ENCODE measurements around the gene DBP. TPM values are rescaled to one million over a fixed set of nuclear protein-coding genes. Genes with fewer than 3 reads are reported as not detected.
"Not testable (repeated sequence)": the region's sequence is repeated elsewhere in the genome, so short reads cannot be mapped to it uniquely, and the experiment has no call there.

The DBP gene
- total and polyA plus RNA-seq, 12 donors: 11.5 to 80.6 (median 53.6) TPM

DNA sequence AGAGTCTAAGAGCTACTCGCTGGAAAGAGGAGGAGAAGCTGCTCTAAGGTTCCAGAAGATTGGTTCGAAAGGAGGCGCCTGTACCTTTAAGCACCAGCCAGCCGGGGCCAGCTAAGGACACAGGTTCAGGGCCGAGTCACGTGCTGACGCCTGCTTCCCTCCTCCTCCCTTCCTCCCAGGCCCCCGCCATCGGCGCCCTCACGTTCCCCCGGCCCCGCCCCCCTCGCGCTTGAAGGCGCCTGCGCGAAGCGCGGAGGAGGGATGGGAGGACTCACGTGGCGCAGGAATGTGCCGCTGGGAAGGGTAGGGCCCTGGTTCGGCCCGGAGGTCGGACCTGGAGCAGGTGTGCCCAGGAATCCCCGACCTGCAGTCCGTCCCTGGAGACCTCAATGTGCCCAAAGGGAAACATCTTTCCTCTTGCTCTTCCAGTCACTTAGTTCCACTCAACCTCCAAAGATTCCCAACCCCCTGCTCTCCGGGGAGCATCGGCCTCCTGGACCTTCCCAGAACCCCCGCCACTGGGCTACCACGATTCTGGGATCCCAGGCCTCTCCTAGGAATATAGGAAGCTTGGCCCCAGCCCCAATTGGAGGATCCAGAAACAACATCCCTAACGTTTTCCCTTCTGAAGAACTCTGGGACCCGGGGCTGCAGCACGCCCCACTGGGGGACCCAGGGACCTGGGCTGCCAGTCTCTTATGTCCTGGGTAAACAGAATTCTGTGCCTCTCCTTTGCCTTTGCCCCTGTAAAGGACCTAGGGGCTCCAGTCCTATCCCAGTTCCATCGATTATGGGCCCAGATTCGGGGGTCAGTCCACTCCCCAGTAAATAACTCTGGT lies 2.5 kb downstream of the DBP start:
- TF ChIP-seq POLR2A (IDR thresholded peaks at IDR 0.05): peak; percentile 25 to 91
- TF ChIP-seq, protein P1, sequence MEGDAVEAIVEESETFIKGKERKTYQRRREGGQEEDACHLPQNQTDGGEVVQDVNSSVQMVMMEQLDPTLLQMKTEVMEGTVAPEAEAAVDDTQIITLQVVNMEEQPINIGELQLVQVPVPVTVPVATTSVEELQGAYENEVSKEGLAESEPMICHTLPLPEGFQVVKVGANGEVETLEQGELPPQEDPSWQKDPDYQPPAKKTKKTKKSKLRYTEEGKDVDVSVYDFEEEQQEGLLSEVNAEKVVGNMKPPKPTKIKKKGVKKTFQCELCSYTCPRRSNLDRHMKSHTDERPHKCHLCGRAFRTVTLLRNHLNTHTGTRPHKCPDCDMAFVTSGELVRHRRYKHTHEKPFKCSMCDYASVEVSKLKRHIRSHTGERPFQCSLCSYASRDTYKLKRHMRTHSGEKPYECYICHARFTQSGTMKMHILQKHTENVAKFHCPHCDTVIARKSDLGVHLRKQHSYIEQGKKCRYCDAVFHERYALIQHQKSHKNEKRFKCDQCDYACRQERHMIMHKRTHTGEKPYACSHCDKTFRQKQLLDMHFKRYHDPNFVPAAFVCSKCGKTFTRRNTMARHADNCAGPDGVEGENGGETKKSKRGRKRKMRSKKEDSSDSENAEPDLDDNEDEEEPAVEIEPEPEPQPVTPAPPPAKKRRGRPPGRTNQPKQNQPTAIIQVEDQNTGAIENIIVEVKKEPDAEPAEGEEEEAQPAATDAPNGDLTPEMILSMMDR (IDR thresholded peaks at IDR 0.05): no peak
- intact Hi-C loops (cut with DNase I): no loop called here
- H3K4me3 ChIP-seq: peak overlapping the region in 2 of 4 donors; percentile 45 to 70
- H3K36me3 ChIP-seq (replicated peaks in 1 of 2): peaks cover 0 to 7% of the 10 kb centered on the region in 2 donors
- 3 to 8% (median 5%) methylated on average over 13 to 37 of the region's 37 CpGs for WGBS, 4 donors
- peaks cover 45 to 71% of the 10 kb centered on the region in 2 donors for H3K4me1 ChIP-seq (replicated peaks in 1 of 2)
- no peaks in the 10 kb centered on the region for H3K9me3 ChIP-seq (replicated peaks in 1 of 3)
- H3K27me3 ChIP-seq: no peaks in the 10 kb centered on the region
- DNase-seq: peak; percentile 97 to 100 (median 98)
- peak overlapping the region; percentile 93 to 98 (median 95) for H3K27ac ChIP-seq

DNA sequence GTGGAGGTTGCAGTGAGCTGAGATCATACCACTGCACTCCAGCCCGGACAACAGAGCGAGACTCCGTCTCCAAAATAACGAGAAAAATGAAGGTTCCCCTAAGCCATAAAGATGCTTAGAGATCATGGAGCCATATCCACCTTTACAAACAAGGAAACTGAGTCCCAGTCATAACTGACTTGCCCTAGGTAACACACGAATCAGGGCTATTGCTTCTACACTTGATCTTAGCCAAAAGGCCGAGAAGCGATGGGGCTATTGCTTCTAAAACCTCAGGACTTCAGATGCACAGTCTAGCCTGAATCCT lies 3.2 kb downstream of the DBP start:
- peak in 2 of 7 donors; percentile 15 to 20 for DNase-seq
- intact Hi-C loops (cut with DNase I): no loop called here

DNA sequence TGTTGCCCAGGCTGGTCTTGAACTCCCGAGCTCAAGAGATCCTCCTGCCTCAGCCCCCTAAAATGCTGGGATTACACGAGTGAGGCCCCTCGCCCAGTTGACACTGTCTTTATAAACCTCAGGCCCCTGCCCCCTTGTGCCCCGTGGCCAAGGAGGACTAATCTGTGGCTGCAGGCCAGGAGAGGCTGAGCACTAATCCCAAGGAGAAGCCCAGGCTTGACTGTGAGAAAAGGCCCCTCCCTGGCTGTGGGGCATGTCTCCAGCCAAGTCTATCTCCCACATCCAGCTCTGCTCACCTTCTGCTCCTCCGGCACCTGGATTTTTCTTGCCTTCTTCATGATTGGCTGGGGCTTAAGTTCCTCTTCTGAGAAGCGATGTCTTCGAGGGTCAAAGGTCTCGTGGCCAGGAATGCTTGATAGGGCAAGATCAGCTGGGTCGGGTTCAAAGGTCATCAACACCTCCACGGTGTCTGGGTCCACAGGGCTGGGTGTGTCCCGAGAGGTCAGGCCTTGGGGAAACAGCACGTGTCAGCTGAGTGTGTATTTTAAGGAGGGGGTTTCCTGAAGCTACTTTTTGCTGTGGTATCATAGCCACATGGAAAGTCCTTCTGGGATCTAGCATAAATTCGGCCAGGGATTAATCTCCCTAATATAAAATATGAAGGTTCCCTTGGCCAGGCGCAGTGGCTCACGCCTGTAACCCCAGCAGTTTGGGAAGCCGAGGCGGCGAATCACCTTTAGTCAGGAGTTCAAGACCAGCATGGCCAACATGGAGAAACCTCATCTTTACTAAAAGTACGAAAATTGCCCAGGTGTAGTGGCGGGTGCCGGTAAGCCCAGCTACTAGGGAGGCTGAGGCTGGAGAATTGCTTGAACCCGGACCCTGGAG lies 3.8 kb downstream of the DBP start:
- TF ChIP-seq POLR2A (IDR thresholded peaks at IDR 0.05): no peak
- TF ChIP-seq, protein P1 (IDR thresholded peaks at IDR 0.05): no peak
- no peaks in the 10 kb centered on the region for H3K9me3 ChIP-seq (replicated peaks in 1 of 3)
- peak in 6 of 7 donors; percentile 46 to 81 (median 58) for DNase-seq
- H3K4me1 ChIP-seq (replicated peaks in 1 of 2): peaks cover 41 to 67% of the 10 kb centered on the region in 2 donors
- peaks cover 0 to 7% of the 10 kb centered on the region in 2 donors for H3K36me3 ChIP-seq (replicated peaks in 1 of 2)
- WGBS, 4 donors: 51 to 64% (median 60%) methylated on average over 17 to 22 of the region's 22 CpGs
- intact Hi-C loops (cut with DNase I): no loop called here
- peak overlapping the region in 2 of 4 donors; percentile 11 to 38 for H3K4me3 ChIP-seq
- peak overlapping the region; percentile 11 to 98 (median 95) for H3K27ac ChIP-seq
- H3K27me3 ChIP-seq: no peaks in the 10 kb centered on the region

More for the DNA sequence above, 3.2 kb downstream of the DBP start:
- Histone ChIP-seq H3K27me3 (no peaks in the 10 kb centered on the region), H3K4me1 (replicated peaks in 1 of 2) (peaks cover 45 to 73% of the 10 kb centered on the region in 2 donors), H3K27ac (peak overlapping the region; percentile 56 to 98 (median 95)), H3K36me3 (replicated peaks in 1 of 2) (peaks cover 0 to 7% of the 10 kb centered on the region in 2 donors), H3K4me3 (peak overlapping the region in 2 of 4 donors; percentile 11 to 38), H3K9me3 (replicated peaks in 1 of 3) (no peaks in the 10 kb centered on the region)
- no peak for TF ChIP-seq POLR2A (IDR thresholded peaks at IDR 0.05)
- 29 to 39% (median 31%) methylated on average over 7 of the region's 7 CpGs for WGBS, 4 donors

DNA sequence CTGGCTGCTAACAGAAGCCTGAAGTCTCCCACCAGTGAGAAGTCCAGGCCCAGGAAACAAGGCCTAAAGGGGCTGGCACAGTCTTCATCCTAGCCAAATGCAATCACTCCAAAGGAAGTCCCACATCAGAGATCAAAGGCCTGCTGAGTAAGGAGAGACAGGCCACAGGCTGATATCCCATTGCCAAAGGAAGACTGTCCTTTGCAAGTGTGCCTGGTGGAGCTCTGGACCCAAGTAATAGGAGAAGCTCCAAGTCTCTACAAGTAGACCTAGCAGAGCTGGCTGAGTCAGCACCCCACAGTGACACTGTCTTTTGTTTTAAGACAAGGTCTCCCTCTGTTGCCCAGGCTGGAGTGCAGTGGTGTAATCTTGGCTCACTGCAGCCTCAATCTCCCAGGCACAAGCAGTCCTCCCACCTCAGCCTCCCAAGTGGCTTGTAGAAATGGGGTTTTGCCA lies 4.5 kb downstream of the DBP start:
- H3K4me3 ChIP-seq: no peak overlapping the region
- H3K27ac ChIP-seq: peak overlapping the region in 4 of 5 donors; percentile 93 to 98 (median 95)
- H3K4me1 ChIP-seq (replicated peaks in 1 of 2): peaks cover 40 to 66% of the 10 kb centered on the region in 2 donors
- H3K27me3 ChIP-seq: no peaks in the 10 kb centered on the region
- TF ChIP-seq POLR2A (IDR thresholded peaks at IDR 0.05): peak in 1 of 2 donors; percentile 50
- TF ChIP-seq, protein P1 (IDR thresholded peaks at IDR 0.05): no peak
- DNase-seq: peak; percentile 37 to 83 (median 72)
- peaks cover 0 to 7% of the 10 kb centered on the region in 2 donors for H3K36me3 ChIP-seq (replicated peaks in 1 of 2)
- intact Hi-C loops (cut with DNase I): no loop called here
- H3K9me3 ChIP-seq (replicated peaks in 1 of 3): no peaks in the 10 kb centered on the region

DNA sequence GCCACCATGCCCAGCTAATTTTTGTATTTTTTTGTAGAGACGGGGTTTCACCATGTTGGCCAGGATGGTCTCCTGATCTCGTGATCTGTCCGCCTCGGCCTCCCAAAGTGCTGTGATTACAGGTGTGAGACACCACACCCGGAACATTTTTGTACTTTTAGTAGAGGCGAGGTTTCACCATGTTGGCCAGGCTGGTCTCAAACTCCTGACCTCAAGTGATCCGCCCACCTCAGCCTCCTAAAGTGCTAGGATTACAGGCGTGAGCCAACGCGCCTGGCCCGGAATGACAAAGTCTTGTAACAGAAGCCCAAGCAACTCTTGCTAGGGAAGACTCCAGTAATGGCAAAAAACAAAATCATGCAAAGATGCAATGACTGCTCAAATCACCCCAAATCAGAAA lies 4.9 kb downstream of the DBP start:
- H3K27ac ChIP-seq: peak overlapping the region in 4 of 5 donors; percentile 93 to 98 (median 95)
- intact Hi-C loops (cut with DNase I); H3K9me3 ChIP-seq (replicated peaks in 1 of 3); H3K36me3 ChIP-seq (replicated peaks in 1 of 2); H3K27me3 ChIP-seq; H3K4me3 ChIP-seq: not testable (repeated sequence)
- peaks cover 40 to 66% of the 10 kb centered on the region in 2 donors for H3K4me1 ChIP-seq (replicated peaks in 1 of 2)
- DNase-seq: peak in 2 of 7 donors; percentile 28 to 65
- 88 to 92% (median 90%) methylated on average over 11 of the region's 11 CpGs for WGBS, 4 donors
